Thyroid gland (tissue), 4 donors: Measurements from ENCODE around the gene KCTD17. TPM values are rescaled to one million over a fixed set of nuclear protein-coding genes. Genes with fewer than 3 reads are reported as not detected.

Experiments used
- DNase-seq, 2 donors: peaks; one replicate each; pipeline ENCODE4 v3.0.0-alpha.2; 2019
- H3K27ac ChIP-seq, 3 donors: fragments of 200-600 bp; sonication (generic); 1 replicate in 2 of 3; 2 replicates in 1 of 3; pipeline ENCODE4 v1.5.1; 2016 to 2019; ENCODE audit warnings: mild to moderate bottlenecking in 1 of 3, moderate library complexity in 1 of 3
- H3K27me3 ChIP-seq: fragments of 200-600 bp; sonication (generic); one replicate; pipeline ENCODE4 v1.5.1; 2019
- H3K36me3 ChIP-seq, 2 donors: fragments of 200-600 bp; sonication (generic); one replicate each; pipeline ENCODE4 v1.5.1; 2016 to 2019
- H3K4me1 ChIP-seq, 2 donors: fragments of 200-600 bp; sonication (generic); one replicate each; pipeline ENCODE4 v1.5.1; 2017 to 2019
- H3K4me3 ChIP-seq, 3 donors: fragments of 200-600 bp; sonication (generic); replicated peaks in 1 of 3; 1 replicate in 2 of 3; 2 replicates in 1 of 3; pipeline ENCODE4 v1.5.1; 2016; ENCODE audit warnings: mild to moderate bottlenecking in 1 of 3
- H3K9me3 ChIP-seq: fragments of 200-600 bp; sonication (generic); one replicate; pipeline ENCODE4 v1.5.1; 2017
- CTCF ChIP-seq, 6 experiments: fragments of 200-600 bp in 3 of 6; fragments of 450-650 bp in 3 of 6; sonication (generic) in 3 of 6; IDR thresholded peaks; one replicate each; pipeline ENCODE4 v1.5.1; 2016 to 2019; ENCODE audit warnings: antibody characterized with exemption in 6 of 6, mild to moderate bottlenecking in 2 of 6, inconsistent platforms in 1 of 6, moderate library complexity in 1 of 6
- POLR2A ChIP-seq, 2 donors: fragments of 450-650 bp; IDR thresholded peaks; one replicate each; pipeline ENCODE4 v1.6.1; 2017; ENCODE audit warnings: antibody characterized with exemption in 2 of 2, mild to moderate bottlenecking in 2 of 2, moderate library complexity in 1 of 2
- WGBS, 2 donors: methylation state at CpG; one replicate each; pipeline ENCODE4 v1.1.5; 2017; 5-methylcytosine and 5-hydroxymethylcytosine counted together
- intact Hi-C: fragments of 100-400 bp; cut with DNase I; formaldehyde crosslinking; loops from one replicate; pipeline ENCODE4 v1.15.1; 2023
- total RNA-seq, 4 donors: library from RNA; depleted of rRNA; stranded (reverse); fragments of >200 nt; gene quantifications; one replicate each; pipeline ENCODE4 v1.2.3, GENCODE V29; 2016

Gene KCTD17
- total RNA-seq, 4 donors from 2014 or later: 6.1 to 18.9 (median 12.6) TPM

DNA sequence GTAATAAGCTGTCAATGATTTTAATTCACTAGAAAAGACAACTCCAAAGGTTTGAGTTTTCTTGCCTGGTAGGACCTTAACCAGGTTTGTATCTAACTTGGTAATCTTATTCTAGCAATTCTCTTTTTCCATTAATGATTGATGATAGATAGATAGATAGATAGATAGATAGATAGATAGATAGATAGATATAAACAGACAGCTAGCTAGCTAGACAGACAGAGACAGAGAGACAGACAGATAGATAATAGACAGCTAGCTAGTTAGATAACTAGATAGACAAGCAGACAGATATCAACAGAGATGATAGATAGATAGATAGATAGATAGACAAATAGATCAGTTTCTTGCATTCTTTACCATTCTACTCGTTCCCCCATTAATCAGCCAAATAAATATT, 42.7 kb downstream of the KCTD17 start:
- H3K9me3 ChIP-seq: no peaks in the 10 kb centered on the region
- no peak overlapping the region for H3K4me3 ChIP-seq
- intact Hi-C loops: no loop called here
- H3K27ac ChIP-seq: no peak overlapping the region
- H3K36me3 ChIP-seq: no peaks in the 10 kb centered on the region
- no peaks in the 10 kb centered on the region for H3K27me3 ChIP-seq
- DNase-seq: no peak
- TF ChIP-seq POLR2A (IDR thresholded peaks at IDR 0.05) (no peak), CTCF (IDR thresholded peaks at IDR 0.05) (no peak)
- WGBS, 2 donors: 69 to 70% methylated on average over 1 of the region's 1 CpG
- no peaks in the 10 kb centered on the region for H3K4me1 ChIP-seq

- no peaks in the 10 kb centered on the region for H3K27me3 ChIP-seq
- TF ChIP-seq POLR2A (IDR thresholded peaks at IDR 0.05) (no peak), CTCF (IDR thresholded peaks at IDR 0.05) (no peak)
- no peaks in the 10 kb centered on the region for H3K9me3 ChIP-seq
- H3K36me3 ChIP-seq: no peaks in the 10 kb centered on the region
- no peak overlapping the region for H3K27ac ChIP-seq
- 71 to 81% methylated on average over 11 of the region's 11 CpGs for WGBS, 2 donors
- intact Hi-C loops: no loop called here
- no peak for DNase-seq
- H3K4me3 ChIP-seq: no peak overlapping the region
- H3K4me1 ChIP-seq: peaks cover 0 to 3% of the 10 kb centered on the region in 2 donors
Measured at GRCh38 chr22:37095113-37095512, 43.6 kb downstream of the KCTD17 start.

GRCh38 chr22:37097346-37097745, 45.8 kb downstream of the KCTD17 start:
- no peaks in the 10 kb centered on the region for H3K27me3 ChIP-seq
- no peaks in the 10 kb centered on the region for H3K36me3 ChIP-seq
- no peak for DNase-seq
- H3K27ac ChIP-seq: no peak overlapping the region
- WGBS, 2 donors: 72 to 82% methylated on average over 8 of the region's 13 CpGs
- intact Hi-C loops: no loop called here
- H3K9me3 ChIP-seq: no peaks in the 10 kb centered on the region
- no peak overlapping the region for H3K4me3 ChIP-seq
- H3K4me1 ChIP-seq: peaks cover 0 to 3% of the 10 kb centered on the region in 2 donors
- TF ChIP-seq CTCF (IDR thresholded peaks at IDR 0.05): no peak
- TF ChIP-seq POLR2A (IDR thresholded peaks at IDR 0.05): no peak

DNA sequence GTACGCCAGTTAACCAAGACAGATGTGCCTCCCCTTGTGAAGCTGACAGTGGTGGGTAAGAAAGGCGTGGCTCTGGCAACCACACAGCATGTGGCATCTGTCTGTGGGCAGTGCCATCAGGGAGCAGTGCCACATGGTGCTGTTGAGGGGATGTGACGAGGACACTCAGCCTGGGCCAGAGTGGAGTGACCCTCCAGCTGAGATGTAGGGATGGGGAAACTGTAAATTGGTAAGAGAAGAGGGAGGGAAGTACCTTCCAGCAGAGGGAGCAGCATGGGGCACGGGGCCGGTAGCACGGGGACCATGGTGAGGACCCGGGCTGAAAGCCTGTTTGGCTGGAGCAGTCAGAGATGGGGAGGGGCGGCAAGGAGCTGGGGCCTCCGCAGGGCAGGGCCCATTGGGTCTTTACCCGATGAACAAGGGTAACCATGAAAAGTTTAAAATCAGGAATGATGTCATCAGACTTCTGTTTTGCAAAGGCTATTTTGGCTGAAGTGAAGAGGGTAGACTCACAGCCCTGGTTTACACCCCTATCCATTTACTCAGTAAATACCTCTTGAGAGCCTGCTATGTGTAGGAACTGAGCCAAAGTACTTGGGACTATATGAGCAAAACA, 47.5 kb downstream of the KCTD17 start:
- Histone ChIP-seq H3K27ac (no peak overlapping the region), H3K27me3 (no peaks in the 10 kb centered on the region), H3K9me3 (no peaks in the 10 kb centered on the region), H3K4me1 (peaks cover 0 to 8% of the 10 kb centered on the region in 2 donors), H3K4me3 (no peak overlapping the region), H3K36me3 (no peaks in the 10 kb centered on the region)
- WGBS, 2 donors: 49 to 52% methylated on average over 10 of the region's 10 CpGs
- DNase-seq: no peak
- TF ChIP-seq POLR2A (IDR thresholded peaks at IDR 0.05): no peak
- no peak for TF ChIP-seq CTCF (IDR thresholded peaks at IDR 0.05)
- intact Hi-C loops: no loop called here

DNA sequence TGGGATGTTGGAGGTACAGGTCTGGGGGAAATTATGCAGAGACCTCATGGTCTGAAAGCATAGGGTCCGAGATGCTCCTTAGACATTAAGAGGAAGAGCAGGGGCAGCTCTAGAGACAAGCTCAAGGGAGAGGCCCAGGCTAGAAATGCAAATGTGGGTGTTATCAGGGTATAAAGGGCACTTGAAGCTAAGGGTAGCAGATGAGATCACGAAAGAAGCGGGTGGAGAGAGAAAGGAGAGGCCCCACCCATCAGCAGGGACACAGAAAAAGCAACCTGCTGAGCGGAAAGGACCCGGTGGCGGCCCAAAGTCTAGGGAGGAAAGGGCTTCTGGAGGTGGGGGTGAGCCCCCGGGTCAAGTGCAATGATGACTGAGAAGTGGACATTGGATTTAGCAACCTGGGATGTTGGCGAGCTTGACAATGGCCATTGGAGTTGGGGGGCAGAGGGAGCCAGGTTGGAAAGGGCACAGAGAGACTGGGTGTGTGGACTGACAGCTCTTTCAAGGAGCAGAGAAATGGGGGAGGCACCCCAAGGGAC, 49.1 kb downstream of the KCTD17 start:
- Histone ChIP-seq H3K27ac (no peak overlapping the region), H3K4me3 (no peak overlapping the region), H3K36me3 (no peaks in the 10 kb centered on the region), H3K4me1 (peaks cover 0 to 8% of the 10 kb centered on the region in 2 donors), H3K9me3 (no peaks in the 10 kb centered on the region), H3K27me3 (no peaks in the 10 kb centered on the region)
- DNase-seq: no peak
- intact Hi-C loops: no loop called here
- no peak for TF ChIP-seq POLR2A (IDR thresholded peaks at IDR 0.05)
- TF ChIP-seq CTCF (IDR thresholded peaks at IDR 0.05): no peak
- WGBS, 2 donors: 70 to 73% methylated on average over 8 of the region's 8 CpGs
